ENCODE measurements around the gene TK2. TPM values are rescaled to one million over a fixed set of nuclear protein-coding genes. Genes with fewer than 3 reads are reported as not detected.
A peak's percentile ranks its signal among the peaks of the same experiment; 100 is the strongest.
"Not testable (repeated sequence)": the region's sequence is repeated elsewhere in the genome, so short reads cannot be mapped to it uniquely, and the experiment has no call there.

Gene TK2
- total RNA-seq, 6 experiments from 2014 or later, result 29.1 to 43.8 (median 32.6) TPM

GRCh38 chr16:66516808-66517585 lies 32.9 kb downstream of the TK2 start:
- H3K9me3 Mint-ChIP-seq, result no peaks in the 10 kb centered on the region
- peaks cover 22% of the 10 kb centered on the region for H3K36me3 Mint-ChIP-seq (ENCODE audit: low read depth)
- peak overlapping the region; percentile 72 for H3K4me3 Mint-ChIP-seq
- peak overlapping the region; percentile 99 for H3K27ac Mint-ChIP-seq
- no peak for TF ChIP-seq CTCF (IDR thresholded peaks at IDR 0.05)
- DNase-seq, result peak; percentile 98
- no peaks in the 10 kb centered on the region; the same call in 1 of the 2 replicates for H3K27me3 Mint-ChIP-seq (ENCODE audit: insufficient read depth)
- peaks cover 64% of the 10 kb centered on the region for H3K4me1 Mint-ChIP-seq (ENCODE audit: low read depth)

GRCh38 chr16:66516509-66516807 lies 33.5 kb downstream of the TK2 start:
- peak overlapping the region; percentile 47 for H3K4me3 Mint-ChIP-seq
- H3K4me1 Mint-ChIP-seq (ENCODE audit: low read depth), result peaks cover 64% of the 10 kb centered on the region
- TF ChIP-seq CTCF (IDR thresholded peaks at IDR 0.05), result no peak
- peak overlapping the region; percentile 99 for H3K27ac Mint-ChIP-seq
- H3K36me3 Mint-ChIP-seq (ENCODE audit: low read depth), result peaks cover 22% of the 10 kb centered on the region
- no peaks in the 10 kb centered on the region; the same call in 1 of the 2 replicates for H3K27me3 Mint-ChIP-seq (ENCODE audit: insufficient read depth)
- no peaks in the 10 kb centered on the region for H3K9me3 Mint-ChIP-seq
- DNase-seq, result no peak

GRCh38 chr16:66515596-66516508 lies 34.1 kb downstream of the TK2 start:
- H3K27ac Mint-ChIP-seq, result peak overlapping the region; percentile 99
- H3K27me3 Mint-ChIP-seq (ENCODE audit: insufficient read depth), result no peaks in the 10 kb centered on the region; the same call in 1 of the 2 replicates
- peak; percentile 84 for TF ChIP-seq CTCF (IDR thresholded peaks at IDR 0.05)
- no peaks in the 10 kb centered on the region for H3K9me3 Mint-ChIP-seq
- peak; percentile 76 for DNase-seq
- H3K4me1 Mint-ChIP-seq (ENCODE audit: low read depth), result peaks cover 64% of the 10 kb centered on the region
- peak overlapping the region; percentile 47 for H3K4me3 Mint-ChIP-seq
- peaks cover 22% of the 10 kb centered on the region for H3K36me3 Mint-ChIP-seq (ENCODE audit: low read depth)

GRCh38 chr16:66514980-66515595 lies 34.8 kb downstream of the TK2 start:
- peaks cover 22% of the 10 kb centered on the region for H3K36me3 Mint-ChIP-seq (ENCODE audit: low read depth)
- peaks cover 59% of the 10 kb centered on the region for H3K4me1 Mint-ChIP-seq (ENCODE audit: low read depth)
- H3K4me3 Mint-ChIP-seq; H3K9me3 Mint-ChIP-seq; DNase-seq; H3K27me3 Mint-ChIP-seq (ENCODE audit: insufficient read depth): not testable (repeated sequence)
- peak overlapping the region; percentile 40 for H3K27ac Mint-ChIP-seq

GRCh38 chr16:66514391-66514790 lies 35.5 kb downstream of the TK2 start:
- not testable (repeated sequence) for DNase-seq; H3K27me3 Mint-ChIP-seq (ENCODE audit: insufficient read depth); H3K9me3 Mint-ChIP-seq; H3K4me3 Mint-ChIP-seq; H3K27ac Mint-ChIP-seq
- peaks cover 22% of the 10 kb centered on the region for H3K36me3 Mint-ChIP-seq (ENCODE audit: low read depth)
- H3K4me1 Mint-ChIP-seq (ENCODE audit: low read depth), result peaks cover 59% of the 10 kb centered on the region

GRCh38 chr16:66513111-66513723 lies 36.7 kb downstream of the TK2 start:
- Mint-ChIP-seq H3K4me1 (ENCODE audit: low read depth) (peaks cover 66% of the 10 kb centered on the region), H3K27ac (peak overlapping the region; percentile 79), H3K36me3 (ENCODE audit: low read depth) (peaks cover 22% of the 10 kb centered on the region), H3K9me3 (no peaks in the 10 kb centered on the region), H3K27me3 (ENCODE audit: insufficient read depth) (no peaks in the 10 kb centered on the region; the same call in 1 of the 2 replicates), H3K4me3 (no peak overlapping the region)
- TF ChIP-seq CTCF (IDR thresholded peaks at IDR 0.05), result no peak
- no peak for DNase-seq
